ENCODE measurements around the gene TRIM33. TPM values are rescaled to one million over a fixed set of nuclear protein-coding genes. Genes with fewer than 3 reads are reported as not detected.

The TRIM33 gene
- total and polyA plus RNA-seq, 2 of the 13 experiments (the other 11 are each of a cell fraction or from before 2014, with no cell fraction given), result 35.5 to 42.2 TPM

DNA sequence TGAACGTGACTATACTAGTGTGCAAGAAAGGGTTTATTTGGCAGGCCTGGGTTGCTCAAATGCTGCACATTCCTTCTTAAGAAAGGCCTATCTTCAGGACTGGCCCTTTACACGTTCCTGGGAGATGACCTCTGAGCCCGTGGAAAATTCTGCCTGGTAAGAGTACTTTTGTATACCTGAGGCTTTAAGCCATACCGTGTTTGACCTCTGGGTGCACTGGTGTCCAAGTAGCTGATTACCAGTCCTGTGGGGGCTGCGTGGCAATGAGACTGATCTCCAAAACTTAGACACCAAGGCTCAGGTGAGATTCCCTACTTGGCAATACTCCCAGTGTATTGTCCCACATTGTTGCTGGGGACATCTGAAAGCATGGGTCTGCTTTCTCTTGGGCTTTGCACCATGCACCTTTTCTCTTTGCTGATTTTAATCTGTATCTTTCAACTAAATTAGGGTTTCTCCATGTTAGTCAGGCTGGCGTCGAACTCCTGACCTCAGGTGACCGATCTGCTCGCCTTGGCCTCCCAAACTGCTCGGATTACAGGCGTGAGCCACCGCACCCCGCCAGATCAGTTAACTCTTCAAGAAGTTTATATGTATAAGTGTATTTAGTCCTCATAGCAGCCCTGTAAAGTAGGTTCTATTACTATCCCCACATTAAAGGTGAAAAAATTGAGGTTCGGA is 44.5 kb downstream of the TRIM33 start (continued):
- TF ChIP-seq SOX6 (IDR thresholded peaks at IDR 0.05) (no peak), SOX6 (CRISPR knock-in tag; IDR thresholded peaks at IDR 0.05) (peak; percentile 45; the same call in 1 of the 2 replicates), ZNF264 (CRISPR knock-in tag; IDR thresholded peaks at IDR 0.05) (0 out of 2 replicates have a peak, but pooled peaks have one; percentile 24), MAX (IDR thresholded peaks at IDR 0.05) (no peak), RELA (CRISPR knock-in tag; IDR thresholded peaks at IDR 0.05) (no peak), RARA (CRISPR knock-in tag; IDR thresholded peaks at IDR 0.05) (peak; percentile 68), HNF4G (IDR thresholded peaks at IDR 0.05; ENCODE audit: borderline replicate concordance, low read depth, low read length) (peak; percentile 46), HNF4G (CRISPR knock-in tag; IDR thresholded peaks at IDR 0.05; ENCODE audit: borderline replicate concordance, low read depth) (no peak), RXRA (CRISPR knock-in tag; IDR thresholded peaks at IDR 0.05) (peak; percentile 57; the same call in 1 of the 2 replicates), PAX8 (CRISPR knock-in tag; IDR thresholded peaks at IDR 0.05; ENCODE audit: borderline replicate concordance) (no peak), KLF6 (CRISPR knock-in tag; IDR thresholded peaks at IDR 0.05) (no peak), ZNF207 (IDR thresholded peaks at IDR 0.05; ENCODE audit: borderline replicate concordance) (no peak), SOX5 (CRISPR knock-in tag; IDR thresholded peaks at IDR 0.05; ENCODE audit: borderline replicate concordance) (no peak), CCDC6 (CRISPR knock-in tag; IDR thresholded peaks at IDR 0.05) (no peak), ZNF605 (CRISPR knock-in tag; IDR thresholded peaks at IDR 0.05) (no peak), RFXAP (CRISPR knock-in tag; IDR thresholded peaks at IDR 0.05; ENCODE audit: borderline replicate concordance) (no peak), ZNF678 (CRISPR knock-in tag; IDR thresholded peaks at IDR 0.05) (no peak), DPF2 (CRISPR knock-in tag; IDR thresholded peaks at IDR 0.05; ENCODE audit: borderline replicate concordance, low read depth) (0 out of 2 replicates have a peak, but pooled peaks have one; percentile 16), SIN3A (IDR thresholded peaks at IDR 0.05; ENCODE audit: borderline replicate concordance, low read depth, low read length) (0 out of 2 replicates have a peak, but pooled peaks have one; percentile 39), SOX13 (IDR thresholded peaks at IDR 0.05) (no peak), SOX13 (CRISPR knock-in tag; conservative IDR thresholded peaks at IDR 0.05 in 1 of 2, IDR thresholded peaks at IDR 0.05 in 1 of 2) (peak in 1 of 2 experiments; percentile 68; a peak in 2 of 4 replicates)
- TF ChIP-seq, protein P1, sequence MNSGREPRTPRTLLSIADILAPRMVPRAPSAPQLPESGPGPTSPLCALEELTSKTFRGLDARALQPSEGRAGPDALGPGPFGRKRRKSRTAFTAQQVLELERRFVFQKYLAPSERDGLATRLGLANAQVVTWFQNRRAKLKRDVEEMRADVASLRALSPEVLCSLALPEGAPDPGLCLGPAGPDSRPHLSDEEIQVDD (CRISPR knock-in tag; IDR thresholded peaks at IDR 0.05; ENCODE audit: borderline replicate concordance), result no peak
- TF ChIP-seq, protein P2, sequence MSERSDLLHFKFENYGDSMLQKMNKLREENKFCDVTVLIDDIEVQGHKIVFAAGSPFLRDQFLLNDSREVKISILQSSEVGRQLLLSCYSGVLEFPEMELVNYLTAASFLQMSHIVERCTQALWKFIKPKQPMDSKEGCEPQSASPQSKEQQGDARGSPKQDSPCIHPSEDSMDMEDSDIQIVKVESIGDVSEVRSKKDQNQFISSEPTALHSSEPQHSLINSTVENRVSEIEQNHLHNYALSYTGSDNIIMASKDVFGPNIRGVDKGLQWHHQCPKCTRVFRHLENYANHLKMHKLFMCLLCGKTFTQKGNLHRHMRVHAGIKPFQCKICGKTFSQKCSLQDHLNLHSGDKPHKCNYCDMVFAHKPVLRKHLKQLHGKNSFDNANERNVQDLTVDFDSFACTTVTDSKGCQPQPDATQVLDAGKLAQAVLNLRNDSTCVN (CRISPR knock-in tag; IDR thresholded peaks at IDR 0.05; ENCODE audit: borderline replicate concordance), result no peak
- TF ChIP-seq, protein P3, sequence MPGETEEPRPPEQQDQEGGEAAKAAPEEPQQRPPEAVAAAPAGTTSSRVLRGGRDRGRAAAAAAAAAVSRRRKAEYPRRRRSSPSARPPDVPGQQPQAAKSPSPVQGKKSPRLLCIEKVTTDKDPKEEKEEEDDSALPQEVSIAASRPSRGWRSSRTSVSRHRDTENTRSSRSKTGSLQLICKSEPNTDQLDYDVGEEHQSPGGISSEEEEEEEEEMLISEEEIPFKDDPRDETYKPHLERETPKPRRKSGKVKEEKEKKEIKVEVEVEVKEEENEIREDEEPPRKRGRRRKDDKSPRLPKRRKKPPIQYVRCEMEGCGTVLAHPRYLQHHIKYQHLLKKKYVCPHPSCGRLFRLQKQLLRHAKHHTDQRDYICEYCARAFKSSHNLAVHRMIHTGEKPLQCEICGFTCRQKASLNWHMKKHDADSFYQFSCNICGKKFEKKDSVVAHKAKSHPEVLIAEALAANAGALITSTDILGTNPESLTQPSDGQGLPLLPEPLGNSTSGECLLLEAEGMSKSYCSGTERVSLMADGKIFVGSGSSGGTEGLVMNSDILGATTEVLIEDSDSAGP (CRISPR knock-in tag; IDR thresholded peaks at IDR 0.05; ENCODE audit: borderline replicate concordance), result peak; percentile 26; the same call in 1 of the 2 replicates
- TF ChIP-seq, protein P4, sequence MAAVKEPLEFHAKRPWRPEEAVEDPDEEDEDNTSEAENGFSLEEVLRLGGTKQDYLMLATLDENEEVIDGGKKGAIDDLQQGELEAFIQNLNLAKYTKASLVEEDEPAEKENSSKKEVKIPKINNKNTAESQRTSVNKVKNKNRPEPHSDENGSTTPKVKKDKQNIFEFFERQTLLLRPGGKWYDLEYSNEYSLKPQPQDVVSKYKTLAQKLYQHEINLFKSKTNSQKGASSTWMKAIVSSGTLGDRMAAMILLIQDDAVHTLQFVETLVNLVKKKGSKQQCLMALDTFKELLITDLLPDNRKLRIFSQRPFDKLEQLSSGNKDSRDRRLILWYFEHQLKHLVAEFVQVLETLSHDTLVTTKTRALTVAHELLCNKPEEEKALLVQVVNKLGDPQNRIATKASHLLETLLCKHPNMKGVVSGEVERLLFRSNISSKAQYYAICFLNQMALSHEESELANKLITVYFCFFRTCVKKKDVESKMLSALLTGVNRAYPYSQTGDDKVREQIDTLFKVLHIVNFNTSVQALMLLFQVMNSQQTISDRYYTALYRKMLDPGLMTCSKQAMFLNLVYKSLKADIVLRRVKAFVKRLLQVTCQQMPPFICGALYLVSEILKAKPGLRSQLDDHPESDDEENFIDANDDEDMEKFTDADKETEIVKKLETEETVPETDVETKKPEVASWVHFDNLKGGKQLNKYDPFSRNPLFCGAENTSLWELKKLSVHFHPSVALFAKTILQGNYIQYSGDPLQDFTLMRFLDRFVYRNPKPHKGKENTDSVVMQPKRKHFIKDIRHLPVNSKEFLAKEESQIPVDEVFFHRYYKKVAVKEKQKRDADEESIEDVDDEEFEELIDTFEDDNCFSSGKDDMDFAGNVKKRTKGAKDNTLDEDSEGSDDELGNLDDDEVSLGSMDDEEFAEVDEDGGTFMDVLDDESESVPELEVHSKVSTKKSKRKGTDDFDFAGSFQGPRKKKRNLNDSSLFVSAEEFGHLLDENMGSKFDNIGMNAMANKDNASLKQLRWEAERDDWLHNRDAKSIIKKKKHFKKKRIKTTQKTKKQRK (IDR thresholded peaks at IDR 0.05; ENCODE audit: low read length), result no peak
